ENCODE measurements around the gene RAB31.

The RAB31 gene

DNA sequence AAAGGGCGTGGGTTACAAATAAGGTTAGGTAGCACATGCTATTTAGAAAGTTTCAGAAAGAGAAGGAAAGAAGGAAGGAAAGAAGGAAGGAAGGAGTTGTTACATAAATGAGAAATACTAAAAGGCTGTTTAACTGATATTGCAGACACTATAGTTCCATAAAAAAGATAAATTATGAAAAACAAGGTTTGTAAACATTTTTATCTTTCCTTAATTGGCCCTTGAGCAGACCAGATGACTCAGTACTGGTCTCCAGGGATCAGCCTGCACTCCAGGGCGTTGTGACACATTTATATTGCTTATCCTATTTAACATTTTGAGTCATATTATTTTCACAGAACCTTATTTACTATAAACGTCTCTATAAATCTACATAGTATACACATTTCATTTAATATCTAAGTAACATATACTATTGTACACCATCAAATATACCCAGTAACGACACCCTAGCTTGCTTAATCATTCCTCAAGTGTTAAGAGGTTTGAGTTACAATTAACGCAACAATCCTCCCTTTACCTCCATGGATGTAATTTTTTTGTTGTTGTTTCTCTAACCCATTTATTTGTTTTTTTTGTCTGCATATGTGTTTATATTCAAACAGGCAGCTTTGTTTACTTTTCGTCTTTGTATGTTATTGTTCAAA is 2.8 kb upstream of the RAB31 start (continued):
- TF ChIP-seq, protein P1, sequence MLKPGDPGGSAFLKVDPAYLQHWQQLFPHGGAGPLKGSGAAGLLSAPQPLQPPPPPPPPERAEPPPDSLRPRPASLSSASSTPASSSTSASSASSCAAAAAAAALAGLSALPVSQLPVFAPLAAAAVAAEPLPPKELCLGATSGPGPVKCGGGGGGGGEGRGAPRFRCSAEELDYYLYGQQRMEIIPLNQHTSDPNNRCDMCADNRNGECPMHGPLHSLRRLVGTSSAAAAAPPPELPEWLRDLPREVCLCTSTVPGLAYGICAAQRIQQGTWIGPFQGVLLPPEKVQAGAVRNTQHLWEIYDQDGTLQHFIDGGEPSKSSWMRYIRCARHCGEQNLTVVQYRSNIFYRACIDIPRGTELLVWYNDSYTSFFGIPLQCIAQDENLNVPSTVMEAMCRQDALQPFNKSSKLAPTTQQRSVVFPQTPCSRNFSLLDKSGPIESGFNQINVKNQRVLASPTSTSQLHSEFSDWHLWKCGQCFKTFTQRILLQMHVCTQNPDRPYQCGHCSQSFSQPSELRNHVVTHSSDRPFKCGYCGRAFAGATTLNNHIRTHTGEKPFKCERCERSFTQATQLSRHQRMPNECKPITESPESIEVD (tag by site-specific recombination; IDR thresholded peaks at IDR 0.05), result peak; percentile 97
- peak; percentile 86 for TF ChIP-seq ZNF639 (tag by site-specific recombination; IDR thresholded peaks at IDR 0.05)
- TF ChIP-seq ZNF473 (tag by site-specific recombination; IDR thresholded peaks at IDR 0.05), result no peak
- no peak for TF ChIP-seq SETDB1 (IDR thresholded peaks at IDR 0.05; ENCODE audit: insufficient read length, low read length)
- TF ChIP-seq ZNF677 (tag by site-specific recombination; IDR thresholded peaks at IDR 0.05), result no peak
- TF ChIP-seq ZNF112 (tag by site-specific recombination; IDR thresholded peaks at IDR 0.05), result no peak
- TF ChIP-seq, protein P2, sequence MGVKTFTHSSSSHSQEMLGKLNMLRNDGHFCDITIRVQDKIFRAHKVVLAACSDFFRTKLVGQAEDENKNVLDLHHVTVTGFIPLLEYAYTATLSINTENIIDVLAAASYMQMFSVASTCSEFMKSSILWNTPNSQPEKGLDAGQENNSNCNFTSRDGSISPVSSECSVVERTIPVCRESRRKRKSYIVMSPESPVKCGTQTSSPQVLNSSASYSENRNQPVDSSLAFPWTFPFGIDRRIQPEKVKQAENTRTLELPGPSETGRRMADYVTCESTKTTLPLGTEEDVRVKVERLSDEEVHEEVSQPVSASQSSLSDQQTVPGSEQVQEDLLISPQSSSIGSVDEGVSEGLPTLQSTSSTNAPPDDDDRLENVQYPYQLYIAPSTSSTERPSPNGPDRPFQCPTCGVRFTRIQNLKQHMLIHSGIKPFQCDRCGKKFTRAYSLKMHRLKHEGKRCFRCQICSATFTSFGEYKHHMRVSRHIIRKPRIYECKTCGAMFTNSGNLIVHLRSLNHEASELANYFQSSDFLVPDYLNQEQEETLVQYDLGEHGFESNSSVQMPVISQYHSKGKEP (tag by site-specific recombination; IDR thresholded peaks at IDR 0.05), result no peak
- no peak for TF ChIP-seq ZNF155 (tag by site-specific recombination; IDR thresholded peaks at IDR 0.05)
- no peak for TF ChIP-seq ZNF23 (tag by site-specific recombination; IDR thresholded peaks at IDR 0.05; ENCODE audit: borderline replicate concordance)
- peak; percentile 73 for TF ChIP-seq SP7 (tag by site-specific recombination; IDR thresholded peaks at IDR 0.05)
- TF ChIP-seq ZNF76 (tag by site-specific recombination; IDR thresholded peaks at IDR 0.05; ENCODE audit: borderline replicate concordance, low read depth), result no peak
- no peak for TF ChIP-seq ZNF157 (tag by site-specific recombination; IDR thresholded peaks at IDR 0.05)
- peak; percentile 85 for TF ChIP-seq ZNF629 (tag by site-specific recombination; IDR thresholded peaks at IDR 0.05)
- no peak for TF ChIP-seq ZNF530 (tag by site-specific recombination; IDR thresholded peaks at IDR 0.05; ENCODE audit: low read depth)
- TF ChIP-seq ZSCAN23 (tag by site-specific recombination; IDR thresholded peaks at IDR 0.05), result no peak
- TF ChIP-seq ZNF341 (tag by site-specific recombination; IDR thresholded peaks at IDR 0.05; ENCODE audit: low read depth), result no peak
- TF ChIP-seq ZNF184 (tag by site-specific recombination; IDR thresholded peaks at IDR 0.05), result no peak
- TF ChIP-seq ZBTB20 (tag by site-specific recombination; IDR thresholded peaks at IDR 0.05), result no peak
- TF ChIP-seq, protein P3, sequence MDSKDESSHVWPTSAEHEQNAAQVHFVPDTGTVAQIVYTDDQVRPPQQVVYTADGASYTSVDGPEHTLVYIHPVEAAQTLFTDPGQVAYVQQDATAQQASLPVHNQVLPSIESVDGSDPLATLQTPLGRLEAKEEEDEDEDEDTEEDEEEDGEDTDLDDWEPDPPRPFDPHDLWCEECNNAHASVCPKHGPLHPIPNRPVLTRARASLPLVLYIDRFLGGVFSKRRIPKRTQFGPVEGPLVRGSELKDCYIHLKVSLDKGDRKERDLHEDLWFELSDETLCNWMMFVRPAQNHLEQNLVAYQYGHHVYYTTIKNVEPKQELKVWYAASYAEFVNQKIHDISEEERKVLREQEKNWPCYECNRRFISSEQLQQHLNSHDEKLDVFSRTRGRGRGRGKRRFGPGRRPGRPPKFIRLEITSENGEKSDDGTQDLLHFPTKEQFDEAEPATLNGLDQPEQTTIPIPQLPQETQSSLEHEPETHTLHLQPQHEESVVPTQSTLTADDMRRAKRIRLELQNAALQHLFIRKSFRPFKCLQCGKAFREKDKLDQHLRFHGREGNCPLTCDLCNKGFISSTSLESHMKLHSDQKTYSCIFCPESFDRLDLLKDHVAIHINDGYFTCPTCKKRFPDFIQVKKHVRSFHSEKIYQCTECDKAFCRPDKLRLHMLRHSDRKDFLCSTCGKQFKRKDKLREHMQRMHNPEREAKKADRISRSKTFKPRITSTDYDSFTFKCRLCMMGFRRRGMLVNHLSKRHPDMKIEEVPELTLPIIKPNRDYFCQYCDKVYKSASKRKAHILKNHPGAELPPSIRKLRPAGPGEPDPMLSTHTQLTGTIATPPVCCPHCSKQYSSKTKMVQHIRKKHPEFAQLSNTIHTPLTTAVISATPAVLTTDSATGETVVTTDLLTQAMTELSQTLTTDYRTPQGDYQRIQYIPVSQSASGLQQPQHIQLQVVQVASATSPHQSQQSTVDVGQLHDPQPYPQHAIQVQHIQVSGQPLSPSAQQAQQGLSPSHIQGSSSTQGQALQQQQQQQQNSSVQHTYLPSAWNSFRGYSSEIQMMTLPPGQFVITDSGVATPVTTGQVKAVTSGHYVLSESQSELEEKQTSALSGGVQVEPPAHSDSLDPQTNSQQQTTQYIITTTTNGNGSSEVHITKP (tag by site-specific recombination; IDR thresholded peaks at IDR 0.05), result peak; percentile 19; the same call in 1 of the 2 replicates
- TF ChIP-seq ZNF692 (tag by site-specific recombination; IDR thresholded peaks at IDR 0.05), result peak; percentile 71; the same call in 1 of the 2 replicates
- no peak for TF ChIP-seq ZNF544 (tag by site-specific recombination; IDR thresholded peaks at IDR 0.05)
- peak; percentile 84 for TF ChIP-seq ZXDB (tag by site-specific recombination; IDR thresholded peaks at IDR 0.05)
- TF ChIP-seq ZNF19 (tag by site-specific recombination; IDR thresholded peaks at IDR 0.05; ENCODE audit: low read depth), result no peak
- no peak for TF ChIP-seq ZNF140 (tag by site-specific recombination; IDR thresholded peaks at IDR 0.05)
- TF ChIP-seq SALL2 (tag by site-specific recombination; IDR thresholded peaks at IDR 0.05; ENCODE audit: borderline replicate concordance), result no peak
- no peak for TF ChIP-seq TRIM28 (IDR thresholded peaks at IDR 0.05; ENCODE audit: borderline replicate concordance, low read length)
- TF ChIP-seq ZNF266 (tag by site-specific recombination; IDR thresholded peaks at IDR 0.05; ENCODE audit: low read depth), result no peak
- TF ChIP-seq, protein P4, sequence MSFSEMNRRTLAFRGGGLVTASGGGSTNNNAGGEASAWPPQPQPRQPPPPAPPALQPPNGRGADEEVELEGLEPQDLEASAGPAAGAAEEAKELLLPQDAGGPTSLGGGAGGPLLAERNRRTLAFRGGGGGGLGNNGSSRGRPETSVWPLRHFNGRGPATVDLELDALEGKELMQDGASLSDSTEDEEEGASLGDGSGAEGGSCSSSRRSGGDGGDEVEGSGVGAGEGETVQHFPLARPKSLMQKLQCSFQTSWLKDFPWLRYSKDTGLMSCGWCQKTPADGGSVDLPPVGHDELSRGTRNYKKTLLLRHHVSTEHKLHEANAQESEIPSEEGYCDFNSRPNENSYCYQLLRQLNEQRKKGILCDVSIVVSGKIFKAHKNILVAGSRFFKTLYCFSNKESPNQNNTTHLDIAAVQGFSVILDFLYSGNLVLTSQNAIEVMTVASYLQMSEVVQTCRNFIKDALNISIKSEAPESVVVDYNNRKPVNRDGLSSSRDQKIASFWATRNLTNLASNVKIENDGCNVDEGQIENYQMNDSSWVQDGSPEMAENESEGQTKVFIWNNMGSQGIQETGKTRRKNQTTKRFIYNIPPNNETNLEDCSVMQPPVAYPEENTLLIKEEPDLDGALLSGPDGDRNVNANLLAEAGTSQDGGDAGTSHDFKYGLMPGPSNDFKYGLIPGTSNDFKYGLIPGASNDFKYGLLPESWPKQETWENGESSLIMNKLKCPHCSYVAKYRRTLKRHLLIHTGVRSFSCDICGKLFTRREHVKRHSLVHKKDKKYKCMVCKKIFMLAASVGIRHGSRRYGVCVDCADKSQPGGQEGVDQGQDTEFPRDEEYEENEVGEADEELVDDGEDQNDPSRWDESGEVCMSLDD (tag by site-specific recombination; IDR thresholded peaks at IDR 0.05), result no peak
